H1 (cell line): ENCODE results near the gene GRM4. TPM values are rescaled to one million over a fixed set of nuclear protein-coding genes. Genes with fewer than 3 reads are reported as not detected.

Experiments
- CTCF ChIA-PET: fragments of 300-600 bp; sonication (Branson Sonifier 250); formaldehyde crosslinking; loops from one replicate; lab custom pipeline; 2021; ENCODE audit not compliant: partially characterized antibody; lab: Charles Lee
- POLR2A ChIA-PET: fragments of 300-600 bp; sonication (Branson Sonifier 250); formaldehyde crosslinking; loops from one replicate; lab custom pipeline; 2021; ENCODE audit warnings: inconsistent platforms; ENCODE audit not compliant: partially characterized antibody; lab: Charles Lee
- DNase-seq, 2 experiments: peaks; one replicate each; pipeline versions ENCODE4 v3.0.0 to v3.0.0-alpha.2; 2010 to 2022; ENCODE audit warnings: low spot score in 2 of 2, low read depth in 1 of 2, mixed read lengths in 1 of 2
- FAIRE-seq: peaks from 2 replicates; lab custom pipeline; 2011; peaks lifted over from hg19 to GRCh38; lab: Jason Lieb, UNC
- H2AFZ ChIP-seq: 2 replicates; pipeline ENCODE4 v1.8.1; 2012; ENCODE audit warnings: low read length, inconsistent platforms
- H2AK5ac ChIP-seq: 2 replicates; pipeline ENCODE4 v1.6.1; 2013; ENCODE audit warnings: low read depth, low read length
- H2BK120ac ChIP-seq: replicated peaks from 2 replicates; pipeline ENCODE3; 2013; ENCODE audit warnings: low read depth, low read length, inconsistent platforms
- H2BK12ac ChIP-seq: 2 replicates; pipeline ENCODE4 v1.6.1; 2013; ENCODE audit warnings: low read depth, low read length
- H2BK15ac ChIP-seq: 2 replicates; pipeline ENCODE4 v1.6.1; 2013; ENCODE audit warnings: low read length
- H2BK20ac ChIP-seq: 2 replicates; pipeline ENCODE4 v1.6.1; 2013; ENCODE audit warnings: low read length
- H2BK5ac ChIP-seq: 2 replicates; pipeline ENCODE4 v1.6.1; 2013; ENCODE audit warnings: low read depth, low read length
- H3K14ac ChIP-seq: 2 replicates; pipeline ENCODE4 v1.6.1; 2013; ENCODE audit warnings: inconsistent platforms; ENCODE audit not compliant: insufficient read length
- H3K18ac ChIP-seq: 2 replicates; pipeline ENCODE4 v1.6.1; 2013; ENCODE audit warnings: low read length; ENCODE audit errors: extremely low read depth
- H3K23ac ChIP-seq: 2 replicates; pipeline ENCODE4 v1.6.1; 2013; ENCODE audit warnings: inconsistent platforms; ENCODE audit not compliant: insufficient read length
- H3K23me2 ChIP-seq: 2 replicates; pipeline ENCODE4 v1.6.1; 2013; ENCODE audit warnings: low read depth, low read length
- H3K27ac ChIP-seq: 2 replicates; pipeline ENCODE4 v1.6.1; 2011; ENCODE audit warnings: low read depth, low read length, inconsistent platforms
- H3K27me3 ChIP-seq, 4 experiments: replicated peaks in 1 of 4; 1 replicate in 1 of 4; 2 replicates in 3 of 4; pipeline versions ENCODE4 v1.6.1 to v1.8.1; 2011 to 2013; ENCODE audit warnings: low read length in 3 of 4, mild to moderate bottlenecking in 3 of 4, inconsistent platforms in 2 of 4, mixed read lengths in 2 of 4, moderate library complexity in 1 of 4; ENCODE audit not compliant: control insufficient read depth in 3 of 4, insufficient read depth in 3 of 4; ENCODE audit errors: extremely low read depth in 1 of 4
- H3K36me3 ChIP-seq, 4 experiments: 2 replicates each; pipeline versions ENCODE4 v1.6.1 to v1.8.1; 2011 to 2013; ENCODE audit warnings: mild to moderate bottlenecking in 4 of 4, low read length in 3 of 4, moderate library complexity in 2 of 4, control low read depth in 1 of 4, inconsistent platforms in 1 of 4; ENCODE audit not compliant: insufficient read depth in 4 of 4, control insufficient read depth in 2 of 4
- H3K4ac ChIP-seq: replicated peaks from 2 replicates; pipeline ENCODE3; 2013; ENCODE audit warnings: low read length, low read depth, mixed read lengths, inconsistent platforms; ENCODE audit not compliant: insufficient read length
- H3K4me1 ChIP-seq, 4 experiments: replicated peaks in 1 of 4; 1 replicate in 1 of 4; 2 replicates in 3 of 4; pipeline versions ENCODE4 v1.6.1 to v1.8.1; 2011 to 2013; ENCODE audit warnings: low read length in 3 of 4, inconsistent platforms in 2 of 4, mixed read lengths in 1 of 4; ENCODE audit not compliant: insufficient read depth in 4 of 4, control insufficient read depth in 3 of 4
- H3K4me2 ChIP-seq, 2 experiments: 2 replicates each; pipeline versions ENCODE4 v1.6.1 to v1.8.1; 2011 to 2013; ENCODE audit warnings: low read depth in 2 of 2, low read length in 2 of 2, control low read depth in 1 of 2, inconsistent platforms in 1 of 2, mild to moderate bottlenecking in 1 of 2; ENCODE audit not compliant: insufficient read depth in 1 of 2
- H3K4me3 ChIP-seq, 4 experiments: fragments of 200-600, 300-600 bp in 1 of 4; sonication (generic), shearing (Covaris generic), sonication (Bioruptor Twin) in 1 of 4; 2 replicates each; pipeline versions ENCODE4 v1.5.1 to v1.8.1; 2011 to 2016; ENCODE audit warnings: low read length in 4 of 4, low read depth in 3 of 4, control low read depth in 2 of 4, inconsistent platforms in 2 of 4, mild to moderate bottlenecking in 2 of 4, mixed read lengths in 1 of 4, moderate library complexity in 1 of 4; ENCODE audit not compliant: insufficient read depth in 2 of 4; ENCODE audit errors: extremely low read depth in 1 of 4
- H3K56ac ChIP-seq: replicated peaks from 2 replicates; pipeline ENCODE3; 2013; ENCODE audit warnings: low read depth, mild to moderate bottlenecking, mixed read lengths, low read length, inconsistent platforms; ENCODE audit not compliant: insufficient read length
- H3K79me1 ChIP-seq: 2 replicates; pipeline ENCODE4 v1.6.1; 2013; ENCODE audit warnings: low read depth, low read length, control low read depth
- H3K79me2 ChIP-seq, 2 experiments: 2 replicates each; pipeline versions ENCODE4 v1.6.1 to v1.8.1; 2012 to 2013; ENCODE audit warnings: low read length in 2 of 2, mild to moderate bottlenecking in 2 of 2, inconsistent platforms in 1 of 2; ENCODE audit not compliant: insufficient read depth in 2 of 2, control insufficient read depth in 1 of 2
- H3K9ac ChIP-seq, 4 experiments: replicated peaks in 1 of 4; 1 replicate in 1 of 4; 2 replicates in 3 of 4; pipeline versions ENCODE4 v1.6.1 to v1.8.1; 2011 to 2013; ENCODE audit warnings: low read depth in 3 of 4, low read length in 3 of 4, control low read depth in 2 of 4, mild to moderate bottlenecking in 2 of 4, moderate library complexity in 2 of 4, inconsistent platforms in 1 of 4; ENCODE audit errors: extremely low read depth in 1 of 4
- H3K9me3 ChIP-seq, 2 experiments: 2 replicates each; pipeline versions ENCODE4 v1.6.1 to v1.8.1; 2012 to 2013; ENCODE audit warnings: mild to moderate bottlenecking in 2 of 2, moderate library complexity in 2 of 2, control low read depth in 1 of 2, inconsistent platforms in 1 of 2, low read depth in 1 of 2, low read length in 1 of 2, mixed read lengths in 1 of 2; ENCODE audit not compliant: insufficient read depth in 2 of 2
- H4K20me1 ChIP-seq, 2 experiments: replicated peaks in 1 of 2; 2 replicates each; pipeline versions ENCODE3 to v1.8.1; 2011 to 2013; ENCODE audit warnings: inconsistent platforms in 2 of 2, low read length in 2 of 2, mild to moderate bottlenecking in 1 of 2; ENCODE audit not compliant: insufficient read depth in 2 of 2, control insufficient read depth in 1 of 2
- H4K5ac ChIP-seq: 2 replicates; pipeline ENCODE4 v1.6.1; 2013; ENCODE audit warnings: low read length, low read depth, mixed read lengths, inconsistent platforms; ENCODE audit not compliant: insufficient read length
- H4K8ac ChIP-seq: 2 replicates; pipeline ENCODE4 v1.8.0; 2013; ENCODE audit warnings: mild to moderate bottlenecking, moderate library complexity, low read length, inconsistent platforms; ENCODE audit not compliant: insufficient read depth; ENCODE audit errors: extremely low read depth
- H4K91ac ChIP-seq: replicated peaks from 2 replicates; pipeline ENCODE3; 2013; ENCODE audit warnings: low read length, mixed read lengths, inconsistent platforms; ENCODE audit not compliant: insufficient read length
- E2F6 ChIP-seq: IDR thresholded peaks from 2 replicates; pipeline ENCODE4 v1.6.1; 2012; ENCODE audit warnings: inconsistent platforms
- EGR1 ChIP-seq: IDR thresholded peaks from 2 replicates; pipeline ENCODE4 v1.6.1; 2011; ENCODE audit warnings: low read depth, low read length, borderline replicate concordance
- EZH2 ChIP-seq: fragments of 200-600 bp; sonication (generic); IDR thresholded peaks from 2 replicates; pipeline ENCODE4 v1.7.1; 2012; ENCODE audit warnings: low read depth, mild to moderate bottlenecking, moderate library complexity, low read length, inconsistent platforms; ENCODE audit not compliant: severe bottlenecking
- RAD21 ChIP-seq, 2 experiments: IDR thresholded peaks in 1 of 2; conservative IDR thresholded peaks in 1 of 2; 2 replicates each; pipeline ENCODE4 v1.6.1; 2011; ENCODE audit warnings: low read depth in 2 of 2, low read length in 2 of 2, improper control_type of control experiment in 1 of 2, inconsistent platforms in 1 of 2, mild to moderate bottlenecking in 1 of 2, moderate library complexity in 1 of 2
- RFX5 ChIP-seq: IDR thresholded peaks from 2 replicates; pipeline ENCODE4 v1.6.1; 2011; ENCODE audit warnings: low read depth, low read length, improper control_type of control experiment, borderline replicate concordance
- WGBS, 2 experiments: shearing (Covaris generic) in 1 of 2; methylation state at CpG; one replicate each; pipeline versions ENCODE4 v1.1.6 to v1.1.7; 2013 to 2015; ENCODE audit warnings: low lambda C conversion rate in 2 of 2, mixed read lengths in 2 of 2, inconsistent platforms in 1 of 2, low coverage in 1 of 2, missing lambda C conversion rate in 1 of 2; ENCODE audit not compliant: insufficient replicate concordance in 2 of 2, insufficient coverage in 1 of 2, insufficient read length in 1 of 2; ENCODE audit errors: extremely low coverage in 1 of 2, missing lambda C conversion rate in 1 of 2; 5-methylcytosine and 5-hydroxymethylcytosine counted together
- polyA plus RNA-seq, 7 experiments: library from polyadenylated mRNA; depleted of rRNA in 3 of 7; stranded (reverse) in 5 of 7; unstranded in 2 of 7; fragments of >200 nt in 5 of 7; fragments of 200-250 nt in 2 of 7; gene quantifications; 1 replicate in 5 of 7; 2 replicates in 1 of 7; 4 replicates in 1 of 7; pipeline versions ENCODE4 v1.2.1 to v1.2.3, GENCODE V29; 2011 to 2013; ENCODE audit warnings: missing spikeins in 2 of 7, mixed read lengths in 2 of 7
- total RNA-seq: library from RNA; stranded (reverse); fragmentation: NEBNext Ultra II Directional; extraction: Animal tissue kit (Norgen Biotek cat#: 25700); gene quantifications from 2 replicates; pipeline ENCODE4 v1.2.1, GENCODE V29; 2021

The GRM4 gene
- total and polyA plus RNA-seq, 2 of the 8 experiments (the other 6 are each of a cell fraction or from before 2014, with no cell fraction given) = 19.6 to 21.5 TPM

GRCh38 chr6:34021554-34022190, 124.2 kb downstream of the GRM4 start:
- Histone ChIP-seq H2AFZ (no peak overlapping the region), H3K56ac (peak overlapping the region; percentile 22)
- TF ChIP-seq EZH2 (no peak), E2F6 (no peak), RAD21 (IDR thresholded peaks at IDR 0.05 in 1 of 2, conservative IDR thresholded peaks at IDR 0.05 in 1 of 2; ENCODE audit: low read depth in 2 of 2, low read length in 2 of 2) (no peak), EGR1 (no peak), RFX5 (no peak)
- TF ChIP-seq, all 59 proteins: peak for 0
- Histone ChIP-seq H3K4me1 (no peaks in the 10 kb centered on the region; a peak in 1 of 7 replicates), H4K8ac (peak overlapping the region; percentile 35; the same call in 1 of the 2 replicates), H3K4ac (no peak overlapping the region), H3K79me2 (no peaks in the 10 kb centered on the region), H2AK5ac (no peak overlapping the region), H3K4me2 (no peak overlapping the region), H3K9me3 (peaks cover 0 to 14% of the 10 kb centered on the region in 2 experiments; a peak in 2 of 4 replicates), H2BK15ac (no peak overlapping the region), H3K14ac (no peak overlapping the region), H3K79me1 (no peaks in the 10 kb centered on the region), H3K9ac (no peak overlapping the region), H2BK5ac (no peak overlapping the region), H3K4me3 (no peak overlapping the region), H3K36me3 (no peaks in the 10 kb centered on the region; a peak in 1 of 8 replicates), H4K5ac (no peak overlapping the region), H4K91ac (no peak overlapping the region), H3K23ac (no peak overlapping the region), H4K20me1 (peaks cover 0 to 1% of the 10 kb centered on the region in 2 experiments), H3K27ac (no peak overlapping the region), H2BK20ac (no peak overlapping the region), H3K18ac (no peak overlapping the region), H3K23me2 (no peaks in the 10 kb centered on the region; the same call in 1 of the 2 replicates), H2BK120ac (no peak overlapping the region), H3K27me3 (peaks cover 0 to 2% (median 0%) of the 10 kb centered on the region in 4 experiments; a peak in 3 of 7 replicates), H2BK12ac (no peak overlapping the region)
- DNase-seq (no peak), FAIRE-seq (no peak)
- 91% methylated on average over 19 of the region's 19 CpGs; no CpG with 5 or more reads in 1 of the 2 experiments for WGBS, 2 experiments
- ChIA-PET CTCF (interaction anchor here (0.7 to 16.1 kb wide), 2 partner anchors 60 to 130 kb away, joined by 5 to 234 read pairs; no protein-coding TSS in a partner anchor), POLR2A (interaction anchor here (1.1 kb wide), 1 partner anchor 45 kb away, joined by 3 read pairs; no protein-coding TSS in a partner anchor)
